Right lobe of liver (tissue), 4 donors: Measurements from ENCODE around the gene IGF2BP1.

ENCODE experiments used
- POLR2A ChIP-seq: fragments of 450-650 bp; IDR thresholded peaks from one replicate; pipeline ENCODE4 v1.6.1; 2017; ENCODE audit warnings: antibody characterized with exemption, mild to moderate bottlenecking
- TF ChIP-seq, protein P1 (sequence below), 4 donors: fragments of 200-600 bp in 3 of 4; fragments of 450-650 bp in 1 of 4; IDR thresholded peaks; one replicate each; pipeline versions ENCODE4 v1.5.1 to v1.8.0; 2016 to 2022; ENCODE audit warnings: antibody characterized with exemption in 4 of 4, mild to moderate bottlenecking in 2 of 4
- donor health status: DM: no; HTN: no; CAD: no.
- donor health status: DM: no; HTN: no; CAD: no.
- donor health status: DM: no; HTN: yes; CAD: no.

DNA sequence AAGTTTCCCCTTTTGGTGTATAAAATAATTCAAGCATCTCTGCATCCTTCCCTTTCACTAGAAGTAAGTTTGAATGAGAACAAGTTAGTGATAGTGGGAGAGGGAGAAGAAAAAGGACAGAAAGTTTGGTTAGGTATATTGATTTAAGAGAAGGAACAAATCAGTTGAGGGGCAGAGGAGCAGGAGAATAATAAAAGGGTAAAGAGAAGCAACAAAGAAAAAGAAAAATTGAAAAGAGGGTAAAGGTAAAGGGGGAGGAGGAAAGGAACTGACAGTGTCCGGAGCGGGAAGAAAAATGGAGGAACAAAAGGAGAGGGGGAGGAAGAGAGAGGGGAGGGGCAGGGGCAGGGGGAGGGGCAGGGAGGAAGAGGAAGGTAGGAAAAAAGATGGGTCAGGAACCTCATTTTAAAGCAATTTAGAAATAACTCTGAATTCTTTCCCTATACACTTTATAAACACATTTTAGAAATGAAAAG lies 6.3 kb upstream of the IGF2BP1 start:
- TF ChIP-seq, protein P1, sequence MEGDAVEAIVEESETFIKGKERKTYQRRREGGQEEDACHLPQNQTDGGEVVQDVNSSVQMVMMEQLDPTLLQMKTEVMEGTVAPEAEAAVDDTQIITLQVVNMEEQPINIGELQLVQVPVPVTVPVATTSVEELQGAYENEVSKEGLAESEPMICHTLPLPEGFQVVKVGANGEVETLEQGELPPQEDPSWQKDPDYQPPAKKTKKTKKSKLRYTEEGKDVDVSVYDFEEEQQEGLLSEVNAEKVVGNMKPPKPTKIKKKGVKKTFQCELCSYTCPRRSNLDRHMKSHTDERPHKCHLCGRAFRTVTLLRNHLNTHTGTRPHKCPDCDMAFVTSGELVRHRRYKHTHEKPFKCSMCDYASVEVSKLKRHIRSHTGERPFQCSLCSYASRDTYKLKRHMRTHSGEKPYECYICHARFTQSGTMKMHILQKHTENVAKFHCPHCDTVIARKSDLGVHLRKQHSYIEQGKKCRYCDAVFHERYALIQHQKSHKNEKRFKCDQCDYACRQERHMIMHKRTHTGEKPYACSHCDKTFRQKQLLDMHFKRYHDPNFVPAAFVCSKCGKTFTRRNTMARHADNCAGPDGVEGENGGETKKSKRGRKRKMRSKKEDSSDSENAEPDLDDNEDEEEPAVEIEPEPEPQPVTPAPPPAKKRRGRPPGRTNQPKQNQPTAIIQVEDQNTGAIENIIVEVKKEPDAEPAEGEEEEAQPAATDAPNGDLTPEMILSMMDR (IDR thresholded peaks at IDR 0.05) = no peak
- TF ChIP-seq POLR2A = no peak
